Colon (tissue), 2 donors: ENCODE measurements around the gene CMC1.

Experiments
- FAIRE-seq: peaks from 2 replicates; lab custom pipeline; 2012; peaks lifted over from hg19 to GRCh38; lab: Jason Lieb, UNC
- donor health status: control.
- donor health status: control.

The CMC1 gene

DNA sequence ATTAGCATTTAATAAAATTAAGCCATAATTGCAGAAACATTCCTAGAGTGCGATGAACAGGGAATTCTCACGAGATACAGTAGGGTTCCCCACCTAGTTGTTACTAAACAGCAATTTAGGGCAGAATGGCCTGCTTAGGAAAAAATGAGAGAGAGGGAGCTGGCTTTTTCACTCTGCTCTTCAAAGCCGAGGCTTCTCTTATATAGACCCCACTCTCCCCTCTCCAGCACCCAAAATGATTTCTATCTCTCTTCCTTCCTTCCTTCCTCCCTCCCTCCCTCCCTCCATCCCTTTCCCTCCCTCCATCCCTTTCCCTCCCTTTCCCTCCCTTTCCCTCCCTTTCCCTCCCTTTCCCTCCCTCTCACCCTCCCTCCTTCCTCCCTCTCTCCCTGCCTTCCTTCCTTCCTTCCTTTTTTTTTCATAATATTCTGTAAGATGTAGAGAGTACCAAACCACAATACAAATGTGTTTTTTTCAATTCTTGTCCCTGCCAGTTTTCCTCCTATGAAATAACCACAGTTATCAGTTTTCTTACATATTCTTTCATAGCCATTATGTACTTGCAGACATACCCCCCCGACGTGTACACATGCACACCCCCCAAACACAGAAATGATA, 59.0 kb downstream of the CMC1 start:
- no peak for FAIRE-seq

DNA sequence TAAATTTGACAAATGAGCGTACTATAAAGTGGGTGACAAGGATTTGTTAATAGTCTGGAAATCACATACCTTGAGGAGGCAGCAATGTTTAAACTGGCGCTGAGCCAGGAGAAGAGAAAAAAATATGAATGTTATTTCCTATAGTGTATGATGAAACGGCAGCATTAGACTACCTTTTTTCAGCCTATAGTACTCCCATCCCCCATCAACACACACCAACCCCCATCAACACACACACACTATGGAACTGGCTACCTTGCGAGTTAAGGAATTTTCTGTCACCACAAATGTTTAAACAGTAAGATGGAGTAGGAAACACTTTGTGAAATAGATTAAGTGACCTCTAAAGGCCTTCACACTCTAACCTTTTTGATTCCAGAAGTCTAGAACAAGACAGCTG, 60.3 kb downstream of the CMC1 start:
- FAIRE-seq = no peak

DNA sequence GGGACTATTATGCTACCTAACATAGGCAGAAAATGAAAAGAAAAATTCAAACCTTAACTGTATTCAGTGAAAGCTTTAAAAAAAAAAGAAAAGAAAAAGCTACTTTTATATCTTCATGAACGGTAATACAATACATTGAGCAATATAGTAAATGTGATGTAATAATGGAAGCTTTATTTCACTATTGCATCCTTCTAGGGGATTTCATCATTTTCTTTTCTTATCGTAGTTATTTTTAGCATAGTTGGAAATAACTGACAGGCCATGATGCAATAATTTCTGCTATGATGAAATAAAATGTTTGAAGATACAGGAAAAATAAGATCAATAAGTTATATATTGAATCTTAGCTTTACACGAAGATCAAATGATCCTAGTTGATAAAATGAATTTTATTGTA, 66.8 kb downstream of the CMC1 start:
- no peak for FAIRE-seq

DNA sequence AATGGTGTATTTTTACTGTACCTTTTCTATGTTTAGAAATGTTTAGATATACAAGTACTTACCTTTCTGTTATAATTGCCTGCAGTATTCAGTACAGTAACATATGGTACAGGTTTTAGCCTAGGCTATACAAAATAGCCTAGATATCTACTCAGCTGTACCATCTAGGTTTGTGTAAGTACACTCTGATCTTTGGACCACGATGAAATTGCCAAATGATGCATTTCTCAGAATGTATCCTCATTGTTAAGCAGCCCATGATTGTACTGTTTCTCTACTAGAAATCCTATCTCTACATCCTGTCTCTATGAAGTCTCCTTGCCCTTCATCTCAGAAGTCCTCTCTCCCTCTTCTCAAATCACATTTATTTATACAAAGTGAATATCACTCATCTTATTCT, 74.3 kb downstream of the CMC1 start:
- no peak for FAIRE-seq

DNA sequence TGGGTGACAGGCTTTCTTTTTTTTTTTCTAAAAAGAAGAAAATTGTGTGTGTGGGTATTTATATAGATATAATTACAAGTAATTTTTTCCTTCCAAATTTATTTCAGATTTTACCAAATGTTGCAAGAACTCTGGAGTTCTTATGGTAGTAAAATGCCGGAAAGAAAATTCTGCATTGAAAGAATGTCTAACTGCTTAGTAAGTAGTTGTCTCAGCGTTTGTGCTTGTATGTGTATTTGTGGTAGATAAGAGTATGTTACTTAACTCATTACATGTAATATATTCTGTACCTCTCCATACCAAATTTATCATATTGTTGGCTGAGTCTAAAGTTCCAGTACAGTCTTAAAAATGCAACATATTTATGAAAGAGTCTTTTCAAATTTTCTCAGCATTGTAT, 74.8 kb downstream of the CMC1 start:
- no peak for FAIRE-seq

DNA sequence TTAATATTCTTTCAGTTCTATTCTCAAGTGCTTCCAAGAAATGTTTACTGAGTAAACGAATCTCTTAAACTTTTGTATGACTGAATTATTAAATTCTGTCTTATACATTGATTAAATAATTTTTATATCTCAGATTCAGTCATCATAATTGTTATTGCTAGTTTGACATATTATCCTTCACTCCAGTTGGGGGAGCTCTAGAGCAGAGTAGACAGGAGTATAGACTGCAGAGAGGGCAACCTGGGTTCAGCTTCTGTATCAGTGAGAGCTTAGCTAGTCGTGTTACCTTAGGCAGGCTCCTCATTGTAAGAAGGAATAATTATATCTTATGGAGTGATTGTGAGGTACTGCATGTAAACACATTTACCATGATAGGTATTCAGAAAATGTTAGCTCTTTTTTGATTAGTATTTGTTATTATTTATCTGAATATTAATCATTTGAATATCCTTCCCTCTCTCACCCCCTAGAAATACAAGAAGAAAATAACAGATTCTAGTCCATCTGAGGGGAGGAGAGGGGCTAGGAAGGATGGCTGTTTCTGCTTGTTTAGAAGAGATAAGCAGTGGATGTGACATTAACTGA, 76.1 kb downstream of the CMC1 start:
- peak; percentile 24 for FAIRE-seq

DNA sequence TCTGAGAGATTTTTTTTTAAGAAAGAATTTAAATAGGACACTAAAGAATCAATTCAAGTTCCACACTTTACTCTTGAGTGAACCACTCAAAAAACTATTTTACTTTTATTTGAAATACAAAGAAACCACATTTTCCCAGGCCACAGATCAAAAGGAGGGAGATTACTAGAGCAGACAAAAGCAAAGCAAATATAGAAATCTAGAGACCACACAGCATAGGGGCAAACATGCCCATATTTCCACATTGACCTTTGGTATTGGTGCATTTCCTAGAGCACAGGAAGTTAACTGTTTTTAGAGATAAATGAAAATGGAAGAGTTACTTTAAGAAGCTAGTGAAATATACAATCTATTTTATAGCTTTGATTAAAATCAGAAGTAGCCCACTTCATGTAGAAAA, 79.6 kb downstream of the CMC1 start:
- FAIRE-seq = no peak

DNA sequence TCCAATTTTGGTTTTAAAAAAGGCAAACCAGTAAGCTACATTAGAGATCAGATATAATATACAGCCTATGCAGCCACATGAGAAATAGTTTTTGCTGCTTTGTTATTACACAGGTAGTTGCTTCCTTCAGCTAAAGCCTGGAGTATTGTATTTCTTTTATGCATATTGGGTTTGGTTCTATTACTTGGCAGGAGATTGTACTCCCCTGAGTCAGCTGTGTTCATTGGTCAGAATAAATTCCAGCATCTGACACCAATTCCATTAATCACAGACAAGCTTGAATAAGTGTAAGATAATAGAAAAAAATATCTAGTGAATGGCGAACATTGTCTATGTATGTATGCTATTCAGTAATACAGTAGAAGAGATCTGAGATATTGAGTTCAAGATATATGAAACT, 81.0 kb downstream of the CMC1 start:
- FAIRE-seq = no peak

DNA sequence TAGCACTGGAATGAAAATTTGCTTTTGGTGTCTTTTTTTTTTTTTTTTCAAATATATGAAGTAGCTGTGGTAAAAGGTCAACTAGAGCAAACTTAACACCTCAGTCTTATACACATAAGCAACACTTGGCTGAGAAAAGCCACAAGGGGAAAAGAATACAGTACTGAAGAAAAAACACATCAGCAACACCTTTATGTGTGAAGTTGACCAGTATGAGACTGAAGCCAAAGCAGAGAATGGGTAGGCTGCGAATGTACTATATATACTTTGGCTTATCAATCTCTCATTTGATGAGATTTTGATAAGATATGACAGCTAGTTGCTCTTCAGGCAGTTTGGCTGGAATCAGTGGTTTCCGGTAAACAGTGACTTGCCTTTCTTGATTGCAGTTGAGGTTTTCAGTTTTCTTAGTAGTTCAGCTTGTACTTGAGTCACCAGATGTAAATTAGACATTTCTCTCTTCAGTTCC, 85.1 kb downstream of the CMC1 start:
- no peak for FAIRE-seq

DNA sequence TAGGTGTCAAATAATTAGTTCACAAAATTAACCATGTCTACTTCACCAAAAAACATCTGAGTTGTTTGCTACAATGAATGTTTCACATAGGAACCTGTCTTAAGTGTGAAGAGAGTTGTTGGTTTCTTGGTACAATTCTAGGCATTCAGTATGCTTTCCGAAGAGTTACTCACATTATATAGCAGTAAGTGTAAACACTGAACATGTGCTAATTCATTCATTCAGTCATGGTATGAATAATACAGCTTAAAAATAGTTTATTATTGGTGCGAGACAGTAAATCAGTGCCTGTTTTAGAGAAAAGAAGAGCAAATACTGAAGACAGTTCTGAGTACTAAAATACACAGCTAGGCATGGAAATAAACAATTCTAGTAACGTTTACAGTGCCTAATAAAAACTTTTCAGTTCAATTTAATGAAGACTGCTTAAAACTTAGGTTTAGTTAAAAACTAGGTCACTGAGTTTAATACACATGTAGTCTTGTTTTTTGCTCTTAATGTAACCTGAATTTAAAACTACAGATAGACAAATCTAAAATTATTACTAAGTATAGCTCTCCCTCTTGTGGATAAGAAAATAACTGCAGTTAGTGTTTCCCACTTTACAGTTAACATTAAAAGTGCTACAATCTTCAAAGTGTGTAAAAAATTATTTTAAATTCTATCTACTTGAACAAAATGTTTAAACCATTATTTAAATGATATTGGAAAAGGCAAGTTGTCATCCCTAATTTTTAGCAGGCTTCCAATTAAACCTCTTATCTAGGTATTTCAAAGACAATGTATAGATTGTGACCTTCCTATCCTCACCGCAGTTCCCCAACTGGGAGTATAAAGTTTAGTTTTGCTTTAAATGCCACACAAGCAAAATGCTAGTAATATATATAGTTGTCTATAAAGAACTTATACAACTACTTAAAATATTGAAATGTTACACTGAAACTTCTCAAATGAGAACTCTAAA, 87.1 kb downstream of the CMC1 start:
- FAIRE-seq = peak; percentile 58

DNA sequence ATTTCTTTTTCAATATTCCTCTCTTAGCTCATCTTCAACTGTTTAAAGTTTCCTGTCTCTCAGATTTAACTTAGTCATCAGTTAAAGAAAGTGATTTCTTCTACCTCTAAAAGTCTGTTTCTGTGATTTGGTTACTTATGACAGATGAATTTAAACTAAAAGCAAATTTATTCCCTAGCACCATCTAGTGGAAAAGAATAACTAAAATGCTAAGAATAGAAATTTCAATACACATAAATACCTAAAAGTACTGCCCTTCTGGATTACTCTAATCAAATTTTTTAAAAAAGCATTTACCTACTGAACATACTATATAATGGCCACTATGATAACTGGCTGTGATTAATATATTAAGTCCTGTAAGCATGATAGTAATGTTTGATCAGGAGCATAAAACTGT, 93.1 kb downstream of the CMC1 start:
- FAIRE-seq = no peak

DNA sequence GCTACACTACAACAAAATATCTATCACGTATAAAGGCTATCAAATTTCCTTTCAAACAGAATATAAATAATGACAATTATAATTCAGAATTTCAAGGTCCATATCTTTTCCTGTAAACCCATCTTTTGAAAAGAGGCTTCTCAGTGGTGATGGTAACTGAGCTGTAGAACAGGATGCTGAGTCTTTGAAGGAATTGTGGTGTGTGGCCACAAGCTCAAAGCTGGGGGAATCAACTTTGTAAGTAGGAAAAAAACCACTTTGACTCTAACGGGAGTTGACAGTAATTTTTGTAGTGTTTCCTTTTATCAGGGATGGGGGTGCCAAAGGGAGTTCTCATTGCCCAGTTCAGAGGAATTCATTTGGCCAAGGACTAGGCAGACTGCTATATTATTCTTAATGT, 93.8 kb downstream of the CMC1 start:
- FAIRE-seq = no peak

DNA sequence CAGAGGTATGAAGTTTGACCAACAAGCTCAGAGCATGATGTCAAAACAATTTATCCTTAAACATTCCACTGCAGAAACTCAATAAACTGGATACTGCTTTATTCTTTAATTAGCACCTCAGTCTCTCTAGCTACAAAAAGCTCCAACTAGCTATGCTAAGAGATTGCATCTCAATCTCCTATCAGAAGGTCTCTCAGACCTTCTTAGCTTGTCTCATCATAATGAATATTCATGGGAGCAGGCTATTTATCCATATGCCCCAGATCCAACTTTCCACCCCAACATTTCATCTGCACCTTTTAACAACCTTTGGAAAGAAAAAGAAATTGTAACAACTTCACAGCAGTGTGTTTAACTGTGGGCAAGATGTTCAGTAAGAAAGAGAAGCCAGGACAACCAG, 95.8 kb downstream of the CMC1 start:
- no peak for FAIRE-seq

DNA sequence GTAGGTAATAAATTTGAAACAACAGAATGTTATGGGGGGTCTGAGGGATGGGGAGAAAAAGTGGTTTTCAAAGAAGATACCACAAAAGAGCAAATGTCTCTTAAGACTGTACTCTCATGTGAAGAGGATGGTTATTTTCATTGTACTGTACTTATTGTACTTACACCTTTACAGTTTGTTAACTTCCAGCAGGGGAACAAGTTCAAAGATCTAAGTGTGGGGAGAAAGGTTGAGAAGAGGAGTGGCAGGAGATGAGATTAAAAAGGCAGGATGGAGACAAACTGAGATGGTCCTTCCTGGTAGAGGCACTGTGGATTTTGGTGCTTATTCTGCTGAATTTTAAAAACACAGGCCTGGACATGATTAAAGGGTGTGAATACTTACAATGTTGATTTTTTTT, 101.7 kb downstream of the CMC1 start:
- FAIRE-seq = no peak

DNA sequence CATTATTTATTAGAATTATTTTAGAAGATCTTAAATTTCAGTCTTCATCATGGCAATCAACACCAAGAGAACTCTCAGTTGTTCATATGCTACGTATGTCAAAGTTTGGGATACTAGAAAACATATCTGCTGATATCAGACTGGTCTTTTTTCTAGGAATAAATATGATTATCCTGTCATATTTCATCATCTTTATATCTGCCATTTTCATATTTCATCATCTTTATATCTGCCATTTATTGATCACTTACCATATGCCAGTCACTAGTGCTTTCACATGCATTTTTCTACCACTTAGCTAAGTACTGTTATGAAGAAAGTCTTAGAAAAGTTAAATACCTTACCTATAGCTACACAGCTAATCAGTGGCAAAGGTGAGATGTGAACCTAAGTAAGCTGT, 104.3 kb downstream of the CMC1 start:
- no peak for FAIRE-seq

DNA sequence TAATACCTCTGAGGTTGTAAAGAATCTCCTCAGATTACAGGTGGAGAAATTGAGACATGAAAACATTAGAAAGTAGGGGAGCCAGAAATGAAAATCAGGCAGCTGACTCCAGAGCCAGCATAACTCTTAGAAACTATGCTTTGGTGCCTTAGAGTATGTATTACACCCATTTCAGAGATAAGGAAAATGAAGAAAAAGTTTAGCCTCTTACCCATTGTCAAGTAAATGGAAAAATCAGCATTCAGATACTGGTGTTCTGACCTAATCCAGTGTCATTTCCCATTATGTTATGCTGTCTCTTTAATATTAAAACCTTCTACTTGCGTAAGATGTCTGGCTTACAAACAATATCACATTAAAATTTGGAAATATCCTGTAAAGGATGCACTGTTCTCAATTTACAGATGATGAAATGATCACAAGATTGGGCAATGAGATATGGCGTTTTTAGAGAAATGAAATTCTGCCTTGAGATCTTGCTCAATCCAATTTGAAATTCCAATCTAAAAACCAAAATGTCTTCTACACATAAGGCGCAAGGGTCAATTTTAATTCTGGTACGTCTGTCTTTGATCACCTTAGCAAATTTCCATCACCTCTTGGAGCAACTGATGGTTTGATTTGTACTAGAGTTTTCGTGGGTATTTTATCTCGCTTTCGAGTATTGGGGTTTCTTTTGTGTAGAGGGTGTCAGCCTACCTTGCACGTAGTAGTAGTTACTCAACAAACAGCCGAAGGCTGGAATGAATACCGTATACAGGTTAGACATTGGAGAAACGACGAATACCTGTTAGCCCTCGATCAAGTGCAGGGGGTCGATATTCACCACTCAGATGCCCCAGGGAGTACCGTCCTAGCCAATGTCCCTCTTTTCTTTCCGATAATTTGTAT, 106.2 kb downstream of the CMC1 start:
- FAIRE-seq = no peak

DNA sequence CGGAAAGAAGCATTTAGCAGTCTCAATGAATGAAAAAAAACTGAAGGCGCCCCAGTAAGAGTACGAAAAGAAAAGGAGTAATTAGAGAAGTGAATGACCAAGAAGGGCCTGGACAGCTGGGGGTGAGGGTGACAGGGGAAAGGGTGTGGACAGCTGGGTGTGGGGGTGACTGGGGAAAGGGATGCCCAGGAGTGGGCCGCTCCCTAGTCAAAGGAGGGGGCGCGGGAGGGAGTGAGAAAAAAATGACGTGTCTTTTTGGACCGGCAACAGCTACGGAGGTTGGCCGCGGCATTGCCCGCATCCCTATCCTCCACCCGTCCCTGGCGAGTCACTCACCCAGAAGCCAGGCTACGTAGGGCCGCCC, 106.8 kb downstream of the CMC1 start:
- no peak for FAIRE-seq

DNA sequence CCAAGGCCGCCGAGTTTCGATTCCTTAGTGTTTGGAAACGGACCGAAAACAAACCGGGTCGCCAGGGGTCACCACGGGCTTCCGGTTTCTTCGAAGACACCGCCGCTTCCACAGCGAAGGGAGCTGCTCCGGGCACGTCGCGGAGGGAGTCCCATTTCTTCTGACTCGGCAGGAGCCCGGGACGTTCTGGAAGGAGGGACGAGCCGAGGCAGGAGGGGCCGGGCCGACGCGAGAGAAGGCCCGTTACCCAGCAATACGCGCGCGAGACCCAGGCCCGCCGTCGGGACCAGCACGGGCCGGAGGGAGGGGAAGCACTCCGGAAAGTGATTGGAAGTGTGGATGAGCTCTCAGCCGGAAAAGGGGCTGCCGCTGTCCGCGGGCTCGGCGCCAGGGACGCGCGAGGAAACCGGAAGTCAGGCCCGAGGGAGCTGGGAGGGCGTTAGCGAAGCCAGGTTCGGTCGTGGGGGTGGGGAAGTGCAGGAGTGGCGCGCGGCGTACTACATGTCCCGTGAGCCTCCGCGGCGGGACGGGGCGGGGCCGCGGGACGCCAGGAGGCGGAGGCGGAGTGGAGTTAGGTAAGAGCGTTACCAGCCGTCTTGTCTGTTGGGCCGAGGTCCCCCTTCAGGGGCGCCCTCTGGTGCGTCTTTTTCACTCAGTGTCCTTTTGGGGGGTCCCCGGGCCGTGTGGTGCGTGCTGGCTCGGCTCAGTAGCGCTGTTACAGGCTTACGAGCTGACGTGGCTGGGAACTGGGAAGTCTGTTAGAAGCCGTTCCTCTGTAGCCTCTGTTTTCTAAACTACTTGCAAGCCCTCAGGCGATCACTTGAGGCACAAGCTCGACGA, 107.4 kb downstream of the CMC1 start, which contains the start of the genes AZI2 and ZCWPW2:
Gene AZI2 (minus strand): TSS at position 196 of the 840 bp plus-strand sequence. CDS start 8,207 bp downstream, outside the sequence.
Gene ZCWPW2 (plus strand): TSS at position 93 of the 840 bp plus-strand sequence. CDS start 64,348 bp downstream, outside the sequence.
- no peak for FAIRE-seq

DNA sequence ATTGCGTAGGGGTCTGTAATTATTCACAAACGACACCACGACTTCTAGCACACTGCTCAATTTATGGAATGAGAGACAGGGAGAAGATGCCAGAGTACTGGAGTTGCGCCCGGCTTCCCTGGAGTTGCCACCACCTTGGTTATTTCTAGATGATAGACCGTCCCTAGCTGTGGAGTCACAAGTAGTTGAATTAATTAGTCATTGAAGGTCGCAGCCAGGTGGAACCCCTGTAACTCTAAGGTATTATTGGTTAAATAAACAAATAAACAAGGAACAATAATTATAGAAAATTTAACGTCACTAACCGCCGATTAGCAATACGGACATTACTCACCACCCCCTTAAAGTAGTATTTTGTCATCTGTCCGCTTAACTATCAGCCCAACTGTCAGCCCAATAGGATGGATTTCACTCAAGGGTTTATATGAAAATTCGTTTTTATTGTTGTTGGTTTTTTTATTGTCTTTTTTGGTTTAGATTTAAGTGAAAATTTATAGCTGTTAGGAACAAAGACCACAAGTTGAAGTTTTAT, 108.1 kb downstream of the CMC1 start:
- FAIRE-seq = no peak
